ENCODE results near the gene COL20A1.

The COL20A1 gene

GRCh38 chr20:63310265-63310991 lies 17.4 kb downstream of the COL20A1 start:
- no peak for FAIRE-seq

GRCh38 chr20:63311186-63311832 lies 18.3 kb downstream of the COL20A1 start:
- FAIRE-seq: no peak

GRCh38 chr20:63311833-63312243 lies 18.9 kb downstream of the COL20A1 start:
- FAIRE-seq: no peak

- FAIRE-seq: no peak
Measured at GRCh38 chr20:63312273-63312672, 19.3 kb downstream of the COL20A1 start.

- FAIRE-seq: no peak
Measured at GRCh38 chr20:63312690-63313348, 19.8 kb downstream of the COL20A1 start.

GRCh38 chr20:63313349-63314014 lies 20.5 kb downstream of the COL20A1 start:
- no peak for FAIRE-seq

- no peak for FAIRE-seq
Measured at GRCh38 chr20:63314015-63314471, 21.1 kb downstream of the COL20A1 start.

GRCh38 chr20:63314566-63315239 lies 21.7 kb downstream of the COL20A1 start:
- no peak for FAIRE-seq

- FAIRE-seq: no peak
Measured at GRCh38 chr20:63315240-63315689, 22.3 kb downstream of the COL20A1 start.

- no peak for FAIRE-seq
Measured at GRCh38 chr20:63315731-63316491, 22.9 kb downstream of the COL20A1 start.

- no peak for FAIRE-seq
Measured at GRCh38 chr20:63316502-63316921, 23.5 kb downstream of the COL20A1 start.

- FAIRE-seq: no peak
Measured at GRCh38 chr20:63317061-63317460, 24.1 kb downstream of the COL20A1 start.

- FAIRE-seq: no peak
Measured at GRCh38 chr20:63317601-63318291, 24.8 kb downstream of the COL20A1 start.

- FAIRE-seq: no peak
Measured at GRCh38 chr20:63318391-63319163, 25.6 kb downstream of the COL20A1 start.

GRCh38 chr20:63319164-63320040 lies 26.4 kb downstream of the COL20A1 start:
- FAIRE-seq: no peak

- FAIRE-seq: no peak
Measured at GRCh38 chr20:63320041-63320511, 27.1 kb downstream of the COL20A1 start.

GRCh38 chr20:63320616-63321147 lies 27.7 kb downstream of the COL20A1 start:
- FAIRE-seq: no peak

GRCh38 chr20:63321148-63321831 lies 28.3 kb downstream of the COL20A1 start:
- FAIRE-seq: no peak
